HepG2 (cell line): Measurements from ENCODE around the gene FOSL2. TPM values are rescaled to one million over a fixed set of nuclear protein-coding genes. Genes with fewer than 3 reads are reported as not detected.
A peak's percentile ranks its signal among the peaks of the same experiment; 100 is the strongest.

Source experiments
- CEBPZ ChIP-seq: IDR thresholded peaks from 2 replicates; pipeline ENCODE4 v1.6.1; 2012; ENCODE audit warnings: low read length, improper control_type of control experiment
- FOXK1 ChIP-seq: sonication (generic); formaldehyde crosslinking; IDR thresholded peaks from 2 replicates; pipeline ENCODE4 v1.4.0; 2020; ENCODE audit warnings: low read depth, missing genetic modification reagents, borderline replicate concordance
- FOXM1 ChIP-seq: sonication (generic); formaldehyde crosslinking; IDR thresholded peaks from 2 replicates; pipeline ENCODE4 v1.5.0; 2020; ENCODE audit warnings: missing genetic modification reagents
- GATA4 ChIP-seq: sonication (generic); IDR thresholded peaks from 2 replicates; pipeline ENCODE4 v1.6.1; 2016; ENCODE audit warnings: antibody characterized with exemption, low read depth, borderline replicate concordance
- GTF2F1 ChIP-seq: fragments of 150-350 bp; IDR thresholded peaks from 2 replicates; pipeline ENCODE4 v1.6.1; 2014; ENCODE audit warnings: low read length
- JUNB ChIP-seq: sonication (generic); formaldehyde crosslinking; IDR thresholded peaks from 2 replicates; pipeline ENCODE4 v1.8.0; 2022; ENCODE audit warnings: missing genetic modification reagents, mild to moderate bottlenecking, borderline replicate concordance
- NFYB ChIP-seq: sonication (generic); formaldehyde crosslinking; IDR thresholded peaks from 2 replicates; pipeline ENCODE4 v1.4.0; 2020; ENCODE audit warnings: missing genetic modification reagents
- PHF20 ChIP-seq: sonication (generic); formaldehyde crosslinking; IDR thresholded peaks from 2 replicates; pipeline ENCODE4 v1.5.0; 2020; ENCODE audit warnings: mild to moderate bottlenecking, missing genetic modification reagents
- PHF21A ChIP-seq: sonication (generic); formaldehyde crosslinking; IDR thresholded peaks from 2 replicates; pipeline ENCODE4 v1.5.0; 2020; ENCODE audit warnings: mild to moderate bottlenecking, missing genetic modification reagents
- SALL2 ChIP-seq: sonication (generic); formaldehyde crosslinking; IDR thresholded peaks from 2 replicates; pipeline ENCODE4 v1.8.1; 2023; ENCODE audit warnings: mild to moderate bottlenecking, missing genetic modification reagents, inconsistent platforms
- SOX5 ChIP-seq: IDR thresholded peaks from 2 replicates; pipeline ENCODE4 v1.6.1; 2016; ENCODE audit warnings: borderline replicate concordance
- SUZ12 ChIP-seq: fragments of 150-350 bp; IDR thresholded peaks from 2 replicates; pipeline ENCODE4 v1.6.1; 2014; ENCODE audit warnings: low read depth, low read length
- ZNF17 ChIP-seq: sonication (generic); formaldehyde crosslinking; IDR thresholded peaks from 2 replicates; pipeline ENCODE4 v1.5.0; 2020; ENCODE audit warnings: mild to moderate bottlenecking, missing genetic modification reagents
- ZNF3 ChIP-seq: IDR thresholded peaks from 2 replicates; pipeline ENCODE4 v1.7.0; 2017; ENCODE audit warnings: inconsistent platforms
- ZNF333 ChIP-seq: sonication (generic); formaldehyde crosslinking; IDR thresholded peaks from 2 replicates; pipeline ENCODE4 v1.4.0; 2020; ENCODE audit warnings: mild to moderate bottlenecking, missing genetic modification reagents, borderline replicate concordance
- ZNF562 ChIP-seq: sonication (generic); formaldehyde crosslinking; IDR thresholded peaks from 2 replicates; pipeline ENCODE4 v1.8.0; 2022; ENCODE audit warnings: missing genetic modification reagents, borderline replicate concordance
- ZNF629 ChIP-seq: sonication (generic); formaldehyde crosslinking; conservative IDR thresholded peaks from 2 replicates; pipeline ENCODE4 v1.5.0; 2020; ENCODE audit warnings: missing genetic modification reagents
- ZNF709 ChIP-seq: sonication (generic); formaldehyde crosslinking; IDR thresholded peaks from 2 replicates; pipeline ENCODE4 v1.5.0; 2020; ENCODE audit warnings: mild to moderate bottlenecking, missing genetic modification reagents
- ZNF782 ChIP-seq: sonication (generic); formaldehyde crosslinking; IDR thresholded peaks from 2 replicates; pipeline ENCODE4 v1.4.0; 2020; ENCODE audit warnings: missing genetic modification reagents, mild to moderate bottlenecking, borderline replicate concordance
- polyA plus RNA-seq, 8 experiments: library from polyadenylated mRNA; depleted of rRNA in 3 of 8; stranded (reverse) in 7 of 8; unstranded in 1 of 8; fragments of >200 nt; fragmentation: Illumina TruSeq in 4 of 8; extraction: Trizol in 4 of 8; gene quantifications; 2 replicates each; pipeline versions ENCODE4 v1.2.1 to v1.2.3, GENCODE V29; 2011 to 2016; ENCODE audit warnings: low read depth in 4 of 8, missing spikeins in 1 of 8, mixed read lengths in 1 of 8; ENCODE audit not compliant: insufficient read depth in 1 of 8
- total RNA-seq, 5 experiments: library from RNA; depleted of rRNA; stranded (reverse); fragments of >200 nt; fragmentation: Illumina TruSeq; extraction: Trizol; gene quantifications; 2 replicates each; pipeline ENCODE4 v1.2.3, GENCODE V29; 2016; ENCODE audit warnings: low read depth in 1 of 5
- TF ChIP-seq, protein P1 (sequence below): sonication (generic); formaldehyde crosslinking; IDR thresholded peaks from 2 replicates; pipeline ENCODE4 v1.4.0; 2020; ENCODE audit warnings: missing genetic modification reagents, borderline replicate concordance
- TF ChIP-seq, protein P2 (sequence below): IDR thresholded peaks from 2 replicates; pipeline ENCODE4 v1.6.1; 2016; ENCODE audit warnings: mild to moderate bottlenecking

Gene FOSL2
- total and polyA plus RNA-seq, 2 of the 13 experiments (the other 11 are each of a cell fraction or from before 2014, with no cell fraction given), result 3.4 to 18.1 TPM

- TF ChIP-seq ZNF17 (CRISPR knock-in tag) (no peak), PHF21A (peak; percentile 65; the same call in 1 of the 2 replicates), FOXK1 (no peak), NFYB (CRISPR knock-in tag) (no peak), SUZ12 (no peak), ZNF629 (CRISPR knock-in tag) (peak; percentile 24; the same call in 1 of the 2 replicates), ZNF709 (no peak), ZNF333 (CRISPR knock-in tag) (no peak), ZNF562 (no peak), GTF2F1 (no peak), ZNF3 (CRISPR knock-in tag) (0 out of 2 replicates have a peak, but pooled peaks have one; percentile 16), FOXM1 (CRISPR knock-in tag) (no peak), SOX5 (CRISPR knock-in tag) (no peak), GATA4 (no peak), SALL2 (CRISPR knock-in tag) (no peak), CEBPZ (no peak), JUNB (CRISPR knock-in tag) (no peak), PHF20 (CRISPR knock-in tag) (no peak), ZNF782 (CRISPR knock-in tag) (no peak)
- TF ChIP-seq, protein P1, sequence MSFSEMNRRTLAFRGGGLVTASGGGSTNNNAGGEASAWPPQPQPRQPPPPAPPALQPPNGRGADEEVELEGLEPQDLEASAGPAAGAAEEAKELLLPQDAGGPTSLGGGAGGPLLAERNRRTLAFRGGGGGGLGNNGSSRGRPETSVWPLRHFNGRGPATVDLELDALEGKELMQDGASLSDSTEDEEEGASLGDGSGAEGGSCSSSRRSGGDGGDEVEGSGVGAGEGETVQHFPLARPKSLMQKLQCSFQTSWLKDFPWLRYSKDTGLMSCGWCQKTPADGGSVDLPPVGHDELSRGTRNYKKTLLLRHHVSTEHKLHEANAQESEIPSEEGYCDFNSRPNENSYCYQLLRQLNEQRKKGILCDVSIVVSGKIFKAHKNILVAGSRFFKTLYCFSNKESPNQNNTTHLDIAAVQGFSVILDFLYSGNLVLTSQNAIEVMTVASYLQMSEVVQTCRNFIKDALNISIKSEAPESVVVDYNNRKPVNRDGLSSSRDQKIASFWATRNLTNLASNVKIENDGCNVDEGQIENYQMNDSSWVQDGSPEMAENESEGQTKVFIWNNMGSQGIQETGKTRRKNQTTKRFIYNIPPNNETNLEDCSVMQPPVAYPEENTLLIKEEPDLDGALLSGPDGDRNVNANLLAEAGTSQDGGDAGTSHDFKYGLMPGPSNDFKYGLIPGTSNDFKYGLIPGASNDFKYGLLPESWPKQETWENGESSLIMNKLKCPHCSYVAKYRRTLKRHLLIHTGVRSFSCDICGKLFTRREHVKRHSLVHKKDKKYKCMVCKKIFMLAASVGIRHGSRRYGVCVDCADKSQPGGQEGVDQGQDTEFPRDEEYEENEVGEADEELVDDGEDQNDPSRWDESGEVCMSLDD (CRISPR knock-in tag), result no peak
- TF ChIP-seq, protein P2, sequence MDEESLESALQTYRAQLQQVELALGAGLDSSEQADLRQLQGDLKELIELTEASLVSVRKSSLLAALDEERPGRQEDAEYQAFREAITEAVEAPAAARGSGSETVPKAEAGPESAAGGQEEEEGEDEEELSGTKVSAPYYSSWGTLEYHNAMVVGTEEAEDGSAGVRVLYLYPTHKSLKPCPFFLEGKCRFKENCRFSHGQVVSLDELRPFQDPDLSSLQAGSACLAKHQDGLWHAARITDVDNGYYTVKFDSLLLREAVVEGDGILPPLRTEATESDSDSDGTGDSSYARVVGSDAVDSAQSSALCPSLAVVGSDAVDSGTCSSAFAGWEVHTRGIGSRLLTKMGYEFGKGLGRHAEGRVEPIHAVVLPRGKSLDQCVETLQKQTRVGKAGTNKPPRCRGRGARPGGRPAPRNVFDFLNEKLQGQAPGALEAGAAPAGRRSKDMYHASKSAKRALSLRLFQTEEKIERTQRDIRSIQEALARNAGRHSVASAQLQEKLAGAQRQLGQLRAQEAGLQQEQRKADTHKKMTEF (CRISPR knock-in tag), result 0 out of 2 replicates have a peak, but pooled peaks have one; percentile 15
Measured at GRCh38 chr2:28395334-28396061, 2.8 kb downstream of the FOSL2 start (continued).
